Measurements from ENCODE around the gene FRMPD1. TPM values are rescaled to one million over a fixed set of nuclear protein-coding genes. Genes with fewer than 3 reads are reported as not detected.

FRMPD1 gene
- total RNA-seq, 1 donor, result not detected

DNA sequence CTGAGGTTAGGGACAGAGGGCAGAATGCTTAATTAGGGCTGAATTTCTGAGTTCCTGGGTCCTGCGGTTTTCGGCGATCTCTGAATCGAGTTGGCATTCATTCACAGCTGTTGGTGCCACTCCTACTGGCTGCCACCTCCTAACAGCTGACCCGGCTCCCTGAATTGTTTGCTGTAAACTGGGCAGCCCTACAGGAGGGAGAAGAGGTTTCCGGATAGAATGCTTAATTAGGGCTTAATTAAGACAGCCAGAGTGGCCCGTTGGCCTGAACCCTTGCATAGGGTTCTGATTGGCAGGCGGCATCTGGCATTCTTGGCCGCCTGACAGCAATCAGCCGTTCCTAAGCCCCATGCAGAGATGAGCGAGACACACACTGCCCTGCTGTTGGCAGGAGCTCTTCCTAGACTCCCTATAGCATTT is 25.7 kb downstream of the FRMPD1 start:
- H3K4me3 ChIP-seq (ENCODE audit: low read depth, low read length), result no peak overlapping the region
- DNase-seq (ENCODE audit: low read depth), result no peak
- TF ChIP-seq, protein P1, sequence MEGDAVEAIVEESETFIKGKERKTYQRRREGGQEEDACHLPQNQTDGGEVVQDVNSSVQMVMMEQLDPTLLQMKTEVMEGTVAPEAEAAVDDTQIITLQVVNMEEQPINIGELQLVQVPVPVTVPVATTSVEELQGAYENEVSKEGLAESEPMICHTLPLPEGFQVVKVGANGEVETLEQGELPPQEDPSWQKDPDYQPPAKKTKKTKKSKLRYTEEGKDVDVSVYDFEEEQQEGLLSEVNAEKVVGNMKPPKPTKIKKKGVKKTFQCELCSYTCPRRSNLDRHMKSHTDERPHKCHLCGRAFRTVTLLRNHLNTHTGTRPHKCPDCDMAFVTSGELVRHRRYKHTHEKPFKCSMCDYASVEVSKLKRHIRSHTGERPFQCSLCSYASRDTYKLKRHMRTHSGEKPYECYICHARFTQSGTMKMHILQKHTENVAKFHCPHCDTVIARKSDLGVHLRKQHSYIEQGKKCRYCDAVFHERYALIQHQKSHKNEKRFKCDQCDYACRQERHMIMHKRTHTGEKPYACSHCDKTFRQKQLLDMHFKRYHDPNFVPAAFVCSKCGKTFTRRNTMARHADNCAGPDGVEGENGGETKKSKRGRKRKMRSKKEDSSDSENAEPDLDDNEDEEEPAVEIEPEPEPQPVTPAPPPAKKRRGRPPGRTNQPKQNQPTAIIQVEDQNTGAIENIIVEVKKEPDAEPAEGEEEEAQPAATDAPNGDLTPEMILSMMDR (IDR thresholded peaks at IDR 0.05; ENCODE audit: insufficient read depth, low read length), result no peak

DNA sequence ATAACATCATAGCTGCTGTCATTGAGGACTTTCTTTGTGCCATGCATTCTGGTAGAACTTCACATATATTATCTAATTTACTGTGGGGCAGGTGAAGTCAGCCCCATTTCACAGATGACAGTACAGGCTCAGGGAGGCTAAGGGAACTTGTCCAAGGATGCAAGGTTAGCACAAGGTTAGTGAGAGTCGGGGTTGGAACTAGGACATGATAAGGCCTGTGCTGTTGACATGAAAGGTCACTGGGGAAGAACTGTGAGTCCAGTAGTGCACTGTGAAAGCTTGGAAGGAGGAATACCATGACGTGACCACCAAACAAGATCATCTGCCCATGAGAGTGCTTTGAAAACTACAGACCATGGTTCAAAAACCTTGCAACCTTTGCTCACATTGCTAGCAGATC is 26.7 kb downstream of the FRMPD1 start:
- no peak for DNase-seq (ENCODE audit: low read depth)
- no peak overlapping the region for H3K4me3 ChIP-seq (ENCODE audit: low read depth, low read length)
- TF ChIP-seq, protein P1 (IDR thresholded peaks at IDR 0.05; ENCODE audit: insufficient read depth, low read length), result no peak

DNA sequence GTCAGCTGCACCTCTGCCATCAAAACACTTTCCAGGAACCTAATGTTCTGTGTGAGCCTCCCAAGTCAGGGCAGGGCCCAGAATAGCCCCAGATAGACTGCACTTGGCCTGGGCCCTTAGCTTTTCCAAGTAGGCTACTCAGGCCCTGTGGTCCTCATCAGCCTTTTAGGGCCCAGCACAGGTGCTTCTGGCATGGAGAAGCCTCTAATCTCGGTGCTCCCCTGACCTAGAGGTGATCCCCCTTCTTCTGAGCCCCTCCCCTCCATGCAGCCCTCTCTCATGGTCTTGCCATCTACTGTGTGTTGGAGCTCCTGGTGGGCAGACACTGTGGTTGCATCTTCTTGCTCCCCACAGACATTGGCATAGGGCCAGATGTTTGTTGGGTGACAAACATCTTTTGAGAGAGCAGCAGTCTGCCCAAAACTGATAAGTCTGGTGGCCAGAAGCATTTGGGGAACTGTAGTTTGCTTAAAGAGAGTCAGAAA is 28.1 kb downstream of the FRMPD1 start:
- TF ChIP-seq, protein P1 (IDR thresholded peaks at IDR 0.05; ENCODE audit: insufficient read depth, low read length), result no peak
- no peak overlapping the region for H3K4me3 ChIP-seq (ENCODE audit: low read depth, low read length)
- DNase-seq (ENCODE audit: low read depth), result no peak

DNA sequence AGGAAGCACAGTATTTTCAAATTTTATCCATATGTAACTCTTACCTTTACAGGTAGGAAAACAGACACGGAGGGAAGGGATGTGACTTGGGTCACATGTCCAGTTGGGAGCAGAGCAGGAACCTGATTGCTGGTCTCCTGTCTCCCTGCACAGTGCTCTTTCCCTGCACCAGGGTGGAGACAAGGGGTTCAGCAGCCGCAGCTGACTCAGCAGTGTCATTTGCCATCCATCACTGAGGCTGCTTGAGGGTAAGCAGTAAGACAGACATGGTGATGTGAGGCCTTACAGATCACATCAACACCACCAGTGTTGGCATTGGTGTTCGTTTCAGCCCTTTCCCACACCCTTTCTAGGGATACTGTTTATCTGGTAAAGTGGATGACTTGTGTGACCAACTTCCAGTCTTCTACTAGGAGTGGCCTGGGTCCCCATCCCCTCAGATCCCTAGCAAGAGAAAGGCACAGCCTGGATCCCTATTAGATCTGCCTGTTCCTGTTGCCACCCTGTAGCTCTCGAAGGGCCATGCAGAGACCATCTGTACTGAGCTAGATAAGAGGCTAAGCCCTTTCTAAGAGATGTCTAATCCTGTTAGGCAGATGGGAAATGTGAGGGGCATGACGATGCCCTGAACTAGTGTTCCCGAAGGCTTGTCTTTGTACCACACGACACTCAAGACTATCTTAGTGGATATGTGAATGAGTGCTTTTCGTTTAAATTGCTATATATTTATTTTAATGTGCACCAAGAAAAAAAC is 29.1 kb downstream of the FRMPD1 start:
- no peak overlapping the region for H3K4me3 ChIP-seq (ENCODE audit: low read depth, low read length)
- no peak for DNase-seq (ENCODE audit: low read depth)
- TF ChIP-seq, protein P1 (IDR thresholded peaks at IDR 0.05; ENCODE audit: insufficient read depth, low read length), result no peak

DNA sequence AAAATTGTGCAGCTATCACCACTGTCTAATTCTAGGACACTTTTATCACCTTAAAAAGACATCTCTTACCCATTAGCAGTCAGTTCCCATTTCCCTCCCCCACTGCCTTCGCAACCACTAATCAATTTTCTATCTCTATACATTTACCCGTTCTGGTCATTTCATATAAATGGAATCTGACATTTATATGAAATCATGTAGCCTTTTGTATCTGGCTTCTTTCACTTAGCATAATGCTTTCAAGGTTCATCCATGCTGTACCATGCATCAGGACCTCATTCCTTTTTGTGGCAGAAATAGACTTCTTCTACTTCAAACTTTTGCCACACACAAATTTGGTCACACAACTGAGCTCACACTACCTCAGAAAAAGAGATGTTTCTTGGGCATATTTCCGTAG is 32.2 kb downstream of the FRMPD1 start:
- TF ChIP-seq, protein P1 (IDR thresholded peaks at IDR 0.05; ENCODE audit: insufficient read depth, low read length), result no peak
- H3K4me3 ChIP-seq (ENCODE audit: low read depth, low read length), result no peak overlapping the region
- no peak for DNase-seq (ENCODE audit: low read depth)

DNA sequence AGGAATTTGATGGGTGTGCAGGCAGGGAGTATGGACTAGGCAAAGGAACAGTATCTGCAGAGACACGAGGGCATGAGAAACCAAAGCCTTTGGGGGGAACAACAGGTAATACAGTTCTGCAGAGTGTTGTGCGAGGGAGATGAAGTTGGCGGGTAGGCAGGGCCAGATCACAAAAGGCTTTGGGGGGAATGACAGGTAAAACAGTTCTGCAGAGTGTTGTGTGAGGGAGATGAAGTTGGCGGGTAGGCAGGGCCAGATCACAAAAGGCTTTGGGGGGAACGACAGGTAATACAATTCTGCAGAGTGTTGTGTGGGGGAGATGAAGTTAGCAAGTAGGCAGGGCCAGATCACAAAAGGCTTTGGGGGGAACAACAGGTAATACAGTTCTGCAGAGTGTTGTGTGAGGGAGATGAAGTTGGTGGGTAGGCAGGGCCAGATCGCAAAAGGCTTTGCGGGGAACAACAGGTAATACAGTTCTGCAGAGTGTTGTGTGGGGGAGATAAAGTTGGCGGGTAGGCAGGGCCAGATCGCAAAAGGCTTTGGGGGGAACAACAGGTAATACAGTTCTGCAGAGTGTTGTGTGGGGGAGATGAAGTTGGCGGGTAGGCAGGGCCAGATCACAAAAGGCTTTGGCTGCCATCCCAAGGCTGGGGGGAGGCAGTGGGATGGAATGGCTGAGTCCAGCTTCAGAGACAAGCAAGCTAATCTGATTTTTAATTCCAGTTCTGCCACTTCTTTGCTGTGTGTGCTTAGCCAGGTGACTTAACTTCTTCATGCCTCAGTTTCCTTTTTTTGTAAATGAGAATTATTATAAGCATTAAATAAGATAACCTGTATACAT is 33.0 kb downstream of the FRMPD1 start:
- DNase-seq (ENCODE audit: low read depth), result no peak
- TF ChIP-seq, protein P1 (IDR thresholded peaks at IDR 0.05; ENCODE audit: insufficient read depth, low read length), result no peak
- H3K4me3 ChIP-seq (ENCODE audit: low read depth, low read length), result no peak overlapping the region

Measured in fibroblast of the aortic adventitia (primary cell).